H9 (cell line): ENCODE data around the gene TINAG. TPM values are rescaled to one million over a fixed set of nuclear protein-coding genes. Genes with fewer than 3 reads are reported as not detected.

Experiments used
- DNase-seq: peaks from one replicate; pipeline ENCODE4 v3.0.0-alpha.2; 2017
- H2AFZ ChIP-seq: one replicate; pipeline ENCODE4 v1.6.1; 2013; ENCODE audit warnings: mild to moderate bottlenecking, low read length, control low read depth, moderate library complexity
- H2AK5ac ChIP-seq: 2 replicates; pipeline ENCODE4 v1.6.1; 2013; ENCODE audit warnings: low read length, control low read depth, mixed read lengths; ENCODE audit not compliant: insufficient read length
- H2BK120ac ChIP-seq: one replicate; pipeline ENCODE4 v1.6.1; 2013; ENCODE audit warnings: low read depth, mild to moderate bottlenecking, low read length, control low read depth, inconsistent platforms; ENCODE audit not compliant: poor library complexity, severe bottlenecking
- H2BK12ac ChIP-seq: 2 replicates; pipeline ENCODE4 v1.6.1; 2013; ENCODE audit warnings: low read length, control low read depth, mixed read lengths, low read depth; ENCODE audit not compliant: insufficient read length
- H2BK15ac ChIP-seq: 2 replicates; pipeline ENCODE4 v1.6.1; 2013; ENCODE audit warnings: low read depth, low read length, control low read depth
- H2BK20ac ChIP-seq: one replicate; pipeline ENCODE4 v1.6.1; 2013; ENCODE audit warnings: low read depth, mild to moderate bottlenecking, low read length, control low read depth, inconsistent platforms; ENCODE audit not compliant: poor library complexity, severe bottlenecking
- H2BK5ac ChIP-seq: 2 replicates; pipeline ENCODE4 v1.6.1; 2013; ENCODE audit warnings: low read length, control low read depth, mixed read lengths; ENCODE audit not compliant: insufficient read length
- H3K14ac ChIP-seq: 2 replicates; pipeline ENCODE4 v1.6.1; 2013; ENCODE audit warnings: low read length, control low read depth; ENCODE audit not compliant: insufficient read depth
- H3K18ac ChIP-seq: 2 replicates; pipeline ENCODE4 v1.6.1; 2013; ENCODE audit warnings: low read depth, mild to moderate bottlenecking, mixed read lengths, low read length, control low read depth; ENCODE audit not compliant: insufficient read length
- H3K23ac ChIP-seq: 2 replicates; pipeline ENCODE4 v1.6.1; 2013; ENCODE audit warnings: low read length, control low read depth, mixed read lengths, low read depth; ENCODE audit not compliant: insufficient read length
- H3K23me2 ChIP-seq: 2 replicates; pipeline ENCODE4 v1.6.1; 2013; ENCODE audit warnings: low read depth, mild to moderate bottlenecking, mixed read lengths, low read length, control low read depth; ENCODE audit not compliant: insufficient read length, poor library complexity, severe bottlenecking
- H3K27ac ChIP-seq: 2 replicates; pipeline ENCODE4 v1.5.1; 2013; ENCODE audit warnings: low read length, control low read depth, mixed read lengths, low read depth; ENCODE audit not compliant: insufficient read length
- H3K27me3 ChIP-seq: 2 replicates; pipeline ENCODE4 v1.6.1; 2013; ENCODE audit warnings: low read length, control low read depth, inconsistent platforms; ENCODE audit not compliant: insufficient read depth
- H3K4ac ChIP-seq: 2 replicates; pipeline ENCODE4 v1.6.1; 2013; ENCODE audit warnings: low read depth, mild to moderate bottlenecking, control low read depth, inconsistent platforms, low read length, moderate library complexity
- H3K4me1 ChIP-seq: 2 replicates; pipeline ENCODE4 v1.6.1; 2013; ENCODE audit warnings: low read length, control low read depth, inconsistent platforms; ENCODE audit not compliant: insufficient read depth
- H3K4me2 ChIP-seq: 2 replicates; pipeline ENCODE4 v1.6.1; 2013; ENCODE audit warnings: low read length, control low read depth, mixed read lengths; ENCODE audit not compliant: insufficient read length, insufficient read depth
- H3K56ac ChIP-seq: 2 replicates; pipeline ENCODE4 v1.6.1; 2013; ENCODE audit warnings: low read depth, mild to moderate bottlenecking, mixed read lengths, low read length, control low read depth; ENCODE audit not compliant: insufficient read length
- H3K79me1 ChIP-seq: 2 replicates; pipeline ENCODE4 v1.6.1; 2013; ENCODE audit warnings: low read depth, mild to moderate bottlenecking, moderate library complexity, low read length, control low read depth, inconsistent platforms; ENCODE audit not compliant: insufficient read depth, poor library complexity, severe bottlenecking
- H3K79me2 ChIP-seq: 2 replicates; pipeline ENCODE4 v1.6.1; 2013; ENCODE audit warnings: low read length, control low read depth, inconsistent platforms; ENCODE audit not compliant: insufficient read depth
- H3K9ac ChIP-seq: 2 replicates; pipeline ENCODE4 v1.6.1; 2013; ENCODE audit warnings: low read length, control low read depth, mixed read lengths; ENCODE audit not compliant: insufficient read length; ENCODE audit errors: extremely low read depth
- H3K9me3 ChIP-seq: one replicate; pipeline ENCODE4 v1.6.1; 2013; ENCODE audit warnings: low read depth, low read length, inconsistent platforms; ENCODE audit not compliant: control insufficient read depth
- H3T11ph ChIP-seq: one replicate; pipeline ENCODE4 v1.6.1; 2013; ENCODE audit warnings: mild to moderate bottlenecking, low read length, control low read depth, inconsistent platforms
- H4K20me1 ChIP-seq: one replicate; pipeline ENCODE4 v1.6.1; 2013; ENCODE audit not compliant: control insufficient read depth, insufficient read length, insufficient read depth
- H4K5ac ChIP-seq: 2 replicates; pipeline ENCODE4 v1.6.1; 2013; ENCODE audit warnings: low read depth, mild to moderate bottlenecking, mixed read lengths, low read length, control low read depth; ENCODE audit not compliant: insufficient read length
- H4K8ac ChIP-seq: replicated peaks from 2 replicates; pipeline ENCODE4 v1.6.1; 2013; ENCODE audit warnings: low read length, control low read depth, mixed read lengths, low read depth; ENCODE audit not compliant: insufficient read length
- H4K91ac ChIP-seq: 2 replicates; pipeline ENCODE4 v1.6.1; 2013; ENCODE audit warnings: low read depth, mild to moderate bottlenecking, moderate library complexity, mixed read lengths, low read length, control low read depth; ENCODE audit not compliant: insufficient read length
- H3K27ac Mint-ChIP-seq, 3 experiments: 2 replicates in 2 of 3; 3 replicates in 1 of 3; pipeline ENCODE4 v1.8.0; 2020 to 2021; ENCODE audit warnings: mixed read lengths in 3 of 3, mild to moderate bottlenecking in 1 of 3, moderate library complexity in 1 of 3
- H3K27me3 Mint-ChIP-seq: 2 replicates; pipeline ENCODE4 v1.8.0; 2021; ENCODE audit warnings: low read depth, mild to moderate bottlenecking, moderate library complexity, mixed read lengths
- H3K36me3 Mint-ChIP-seq, 3 experiments: 2 replicates in 2 of 3; 3 replicates in 1 of 3; pipeline ENCODE4 v1.8.0; 2020 to 2021; ENCODE audit warnings: low read depth in 3 of 3, mixed read lengths in 3 of 3; ENCODE audit not compliant: insufficient read depth in 1 of 3
- H3K4me1 Mint-ChIP-seq, 2 experiments: 2 replicates each; pipeline ENCODE4 v1.8.0; 2020; ENCODE audit warnings: mixed read lengths in 2 of 2
- H3K4me3 Mint-ChIP-seq, 2 experiments: 2 replicates in 1 of 2; 3 replicates in 1 of 2; pipeline ENCODE4 v1.8.0; 2020 to 2021; ENCODE audit warnings: mild to moderate bottlenecking in 2 of 2, mixed read lengths in 2 of 2, moderate library complexity in 1 of 2
- H3K9me3 Mint-ChIP-seq, 2 experiments: 2 replicates in 1 of 2; 3 replicates in 1 of 2; pipeline ENCODE4 v1.8.0; 2020; ENCODE audit warnings: mild to moderate bottlenecking in 2 of 2, mixed read lengths in 2 of 2, moderate library complexity in 1 of 2
- WGBS: extraction: QIAGEN DNeasy Blood & Tissue Kit; methylation state at CpG from one replicate; pipeline ENCODE4 v1.1.7; 2013; ENCODE audit warnings: missing lambda C conversion rate, low lambda C conversion rate, mixed read lengths; ENCODE audit not compliant: insufficient read length; ENCODE audit errors: extremely low coverage; 5-methylcytosine and 5-hydroxymethylcytosine counted together
- total RNA-seq: library from RNA; stranded (reverse); gene quantifications from 2 replicates; pipeline ENCODE4 v1.2.1, GENCODE V29; 2021
- TF ChIP-seq, protein P1 (sequence below): fragments of 200-600 bp; sonication (generic); conservative IDR thresholded peaks from 3 replicates; pipeline ENCODE4 v1.8.0; 2021; ENCODE audit warnings: antibody characterized with exemption, mild to moderate bottlenecking

TINAG gene
- total RNA-seq, 1 experiment from 2014 or later = not detected

DNA sequence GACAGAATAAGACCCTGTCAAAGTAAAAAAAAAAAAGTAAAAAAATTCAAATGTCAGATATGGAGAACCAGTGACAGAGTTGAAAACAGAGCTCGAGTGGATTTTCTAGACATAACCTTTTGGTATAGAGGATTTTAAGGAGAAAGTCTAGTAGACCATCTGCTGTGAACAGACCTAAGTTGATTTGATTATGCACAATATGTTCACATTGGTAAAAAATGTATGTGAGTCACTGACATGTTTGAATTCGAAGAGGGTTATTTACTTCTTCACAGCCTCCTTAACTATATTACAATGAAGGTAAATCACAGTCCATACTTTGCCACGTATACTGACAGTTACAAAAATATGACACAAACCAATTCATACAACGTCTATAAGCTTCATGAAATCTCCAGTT is 7.4 kb downstream of the TINAG start:
- no peaks in the 10 kb centered on the region for H3K23me2 ChIP-seq
- H4K91ac ChIP-seq = no peak overlapping the region
- no peak overlapping the region for H2BK120ac ChIP-seq
- no peaks in the 10 kb centered on the region for H3K79me1 ChIP-seq
- H3K4me1 ChIP-seq = no peaks in the 10 kb centered on the region
- H3K79me2 ChIP-seq = no peaks in the 10 kb centered on the region
- H3K4me2 ChIP-seq = no peak overlapping the region
- WGBS = no CpG with 5 or more reads among the region's 4 CpGs
- no peak overlapping the region for H3K9ac ChIP-seq
- no peak overlapping the region for H3K4ac ChIP-seq
- H2BK20ac ChIP-seq = no peak overlapping the region
- H3K23ac ChIP-seq = no peak overlapping the region
- no peaks in the 10 kb centered on the region for H3K9me3 ChIP-seq
- no peak overlapping the region for H3K14ac ChIP-seq
- no peak overlapping the region for H3K4me3 Mint-ChIP-seq
- H3K18ac ChIP-seq = no peak overlapping the region
- H2BK5ac ChIP-seq = no peak overlapping the region
- no peak overlapping the region for H2BK12ac ChIP-seq
- H2AFZ ChIP-seq = no peak overlapping the region
- no peak overlapping the region for H2AK5ac ChIP-seq
- H3K36me3 Mint-ChIP-seq = no peaks in the 10 kb centered on the region
- H4K8ac ChIP-seq = no peak overlapping the region
- no peaks in the 10 kb centered on the region for H4K20me1 ChIP-seq
- TF ChIP-seq, protein P1, sequence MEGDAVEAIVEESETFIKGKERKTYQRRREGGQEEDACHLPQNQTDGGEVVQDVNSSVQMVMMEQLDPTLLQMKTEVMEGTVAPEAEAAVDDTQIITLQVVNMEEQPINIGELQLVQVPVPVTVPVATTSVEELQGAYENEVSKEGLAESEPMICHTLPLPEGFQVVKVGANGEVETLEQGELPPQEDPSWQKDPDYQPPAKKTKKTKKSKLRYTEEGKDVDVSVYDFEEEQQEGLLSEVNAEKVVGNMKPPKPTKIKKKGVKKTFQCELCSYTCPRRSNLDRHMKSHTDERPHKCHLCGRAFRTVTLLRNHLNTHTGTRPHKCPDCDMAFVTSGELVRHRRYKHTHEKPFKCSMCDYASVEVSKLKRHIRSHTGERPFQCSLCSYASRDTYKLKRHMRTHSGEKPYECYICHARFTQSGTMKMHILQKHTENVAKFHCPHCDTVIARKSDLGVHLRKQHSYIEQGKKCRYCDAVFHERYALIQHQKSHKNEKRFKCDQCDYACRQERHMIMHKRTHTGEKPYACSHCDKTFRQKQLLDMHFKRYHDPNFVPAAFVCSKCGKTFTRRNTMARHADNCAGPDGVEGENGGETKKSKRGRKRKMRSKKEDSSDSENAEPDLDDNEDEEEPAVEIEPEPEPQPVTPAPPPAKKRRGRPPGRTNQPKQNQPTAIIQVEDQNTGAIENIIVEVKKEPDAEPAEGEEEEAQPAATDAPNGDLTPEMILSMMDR = no peak
- H3K27me3 Mint-ChIP-seq = no peaks in the 10 kb centered on the region
- no peak overlapping the region for H3K56ac ChIP-seq
- no peaks in the 10 kb centered on the region for H3K27me3 ChIP-seq
- no peak for DNase-seq
- no peak overlapping the region for H3K27ac Mint-ChIP-seq
- no peak overlapping the region for H3K27ac ChIP-seq
- H3T11ph ChIP-seq = no peak overlapping the region
- no peak overlapping the region for H4K5ac ChIP-seq
- H3K4me1 Mint-ChIP-seq = no peaks in the 10 kb centered on the region
- H3K9me3 Mint-ChIP-seq = no peaks in the 10 kb centered on the region; a peak in 1 of 5 replicates
- H2BK15ac ChIP-seq = no peak overlapping the region
